HEK293 (cell line): ENCODE measurements around the gene S100A14.
A peak's percentile ranks its signal among the peaks of the same experiment; 100 is the strongest.

Experiments
- CTCF ChIA-PET: fragments of 350-600 bp; formaldehyde crosslinking; extraction: SDS; loops from one replicate; lab custom pipeline; 2021; ENCODE audit warnings: antibody characterized with exemption; lab: Yijun Ruan, JAX
- POLR2A ChIA-PET: fragments of 300-600 bp; formaldehyde crosslinking; extraction: SDS; loops from one replicate; lab custom pipeline; 2020; ENCODE audit warnings: antibody characterized with exemption, inconsistent platforms; lab: Yijun Ruan, JAX
- H3K27ac ChIP-seq: fragments of 200-500 bp; sonication (Bioruptor generic); 2 replicates; pipeline ENCODE4 v1.5.1; 2014; ENCODE audit warnings: low read depth, low read length, control low read depth, inconsistent platforms; ENCODE audit errors: extremely low read depth
- H3K36me3 ChIP-seq, 2 experiments: fragments of 200-500 bp in 1 of 2; sonication (Bioruptor generic) in 1 of 2; 1 replicate in 1 of 2; 2 replicates in 1 of 2; pipeline ENCODE4 v1.5.1; 2014 to 2017; ENCODE audit warnings: inconsistent platforms in 2 of 2, low read length in 2 of 2; ENCODE audit not compliant: control insufficient read depth in 2 of 2, insufficient read depth in 1 of 2
- H3K4me1 ChIP-seq: fragments of 200-500 bp; sonication (Bioruptor generic); 2 replicates; pipeline ENCODE4 v1.5.1; 2014; ENCODE audit warnings: mild to moderate bottlenecking, low read length, inconsistent platforms; ENCODE audit not compliant: control insufficient read depth, insufficient read depth
- H3K4me3 ChIP-seq: 2 replicates; pipeline ENCODE4 v1.5.1; 2011; ENCODE audit warnings: low read depth, mild to moderate bottlenecking, control low read depth, low read length, moderate library complexity
- H3K9me3 ChIP-seq: fragments of 200-500 bp; sonication (Bioruptor generic); 2 replicates; pipeline ENCODE4 v1.5.1; 2014; ENCODE audit warnings: low read depth, low read length, inconsistent platforms; ENCODE audit not compliant: control insufficient read depth, insufficient read depth
- EGR2 ChIP-seq: fragments of 450-650 bp; formaldehyde crosslinking; IDR thresholded peaks from 2 replicates; pipeline ENCODE4 v1.5.1; 2016; ENCODE audit warnings: low read depth, missing biosample characterization, missing genetic modification characterization
- GLIS2 ChIP-seq: fragments of 450-650 bp; formaldehyde crosslinking; IDR thresholded peaks from 2 replicates; pipeline ENCODE4 v1.5.1; 2016; ENCODE audit warnings: missing biosample characterization, missing genetic modification characterization
- HIC1 ChIP-seq: fragments of 450-650 bp; formaldehyde crosslinking; IDR thresholded peaks from 2 replicates; pipeline ENCODE4 v1.5.1; 2016; ENCODE audit warnings: missing biosample characterization, missing genetic modification characterization
- KLF10 ChIP-seq: fragments of 450-650 bp; IDR thresholded peaks from 2 replicates; pipeline ENCODE4 v1.5.1; 2018; ENCODE audit warnings: missing biosample characterization, mild to moderate bottlenecking, missing genetic modification characterization
- KLF17 ChIP-seq: fragments of 450-650 bp; formaldehyde crosslinking; IDR thresholded peaks from 2 replicates; pipeline ENCODE4 v1.5.1; 2016; ENCODE audit warnings: missing biosample characterization, missing genetic modification characterization
- KLF8 ChIP-seq: fragments of 450-650 bp; formaldehyde crosslinking; IDR thresholded peaks from 2 replicates; pipeline ENCODE4 v1.5.1; 2016; ENCODE audit warnings: missing biosample characterization, missing genetic modification characterization
- PATZ1 ChIP-seq: fragments of 450-650 bp; formaldehyde crosslinking; IDR thresholded peaks from 2 replicates; pipeline ENCODE4 v1.5.1; 2016; ENCODE audit warnings: missing biosample characterization, missing genetic modification characterization
- PRDM10 ChIP-seq: fragments of 450-650 bp; formaldehyde crosslinking; IDR thresholded peaks from 2 replicates; pipeline ENCODE4 v1.5.1; 2016; ENCODE audit warnings: missing biosample characterization, missing genetic modification characterization
- SCRT2 ChIP-seq: fragments of 450-650 bp; formaldehyde crosslinking; IDR thresholded peaks from 2 replicates; pipeline ENCODE4 v1.5.1; 2016; ENCODE audit warnings: missing biosample characterization, missing genetic modification characterization
- SP3 ChIP-seq: fragments of 450-650 bp; formaldehyde crosslinking; IDR thresholded peaks from 2 replicates; pipeline ENCODE4 v1.5.1; 2016; ENCODE audit warnings: missing biosample characterization, missing genetic modification characterization
- SP7 ChIP-seq: fragments of 450-650 bp; formaldehyde crosslinking; IDR thresholded peaks from 2 replicates; pipeline ENCODE4 v1.5.1; 2016; ENCODE audit warnings: missing biosample characterization, missing genetic modification characterization
- ZBTB20 ChIP-seq: fragments of 450-650 bp; formaldehyde crosslinking; IDR thresholded peaks from 2 replicates; pipeline ENCODE4 v1.5.1; 2016; ENCODE audit warnings: missing biosample characterization, missing genetic modification characterization
- ZFHX2 ChIP-seq: fragments of 450-650 bp; formaldehyde crosslinking; conservative IDR thresholded peaks from 2 replicates; pipeline ENCODE4 v1.5.1; 2016; ENCODE audit warnings: missing biosample characterization, missing genetic modification characterization
- ZIC2 ChIP-seq: fragments of 450-650 bp; formaldehyde crosslinking; IDR thresholded peaks from 2 replicates; pipeline ENCODE4 v1.5.1; 2016; ENCODE audit warnings: missing biosample characterization, missing genetic modification characterization
- ZNF112 ChIP-seq: fragments of 450-650 bp; formaldehyde crosslinking; IDR thresholded peaks from 2 replicates; pipeline ENCODE4 v1.5.0; 2017; ENCODE audit warnings: missing biosample characterization, missing genetic modification characterization
- ZNF133 ChIP-seq: fragments of 450-650 bp; formaldehyde crosslinking; IDR thresholded peaks from 2 replicates; pipeline ENCODE4 v1.5.1; 2016; ENCODE audit warnings: missing biosample characterization, missing genetic modification characterization
- ZNF184 ChIP-seq: fragments of 450-650 bp; IDR thresholded peaks from 2 replicates; pipeline ENCODE4 v1.5.1; 2018; ENCODE audit warnings: missing biosample characterization, mild to moderate bottlenecking, missing genetic modification characterization
- ZNF366 ChIP-seq: fragments of 450-650 bp; formaldehyde crosslinking; conservative IDR thresholded peaks from 2 replicates; pipeline ENCODE4 v1.5.1; 2016; ENCODE audit warnings: missing biosample characterization, missing genetic modification characterization
- ZNF398 ChIP-seq: fragments of 450-650 bp; formaldehyde crosslinking; IDR thresholded peaks from 2 replicates; pipeline ENCODE4 v1.5.1; 2017; ENCODE audit warnings: missing biosample characterization, missing genetic modification characterization
- ZNF629 ChIP-seq: fragments of 450-650 bp; formaldehyde crosslinking; IDR thresholded peaks from 2 replicates; pipeline ENCODE4 v1.5.1; 2017; ENCODE audit warnings: missing biosample characterization, missing genetic modification characterization
- ZNF701 ChIP-seq: fragments of 450-650 bp; formaldehyde crosslinking; IDR thresholded peaks from 2 replicates; pipeline ENCODE4 v1.5.1; 2016; ENCODE audit warnings: missing biosample characterization, missing genetic modification characterization
- ZSCAN4 ChIP-seq: fragments of 450-650 bp; formaldehyde crosslinking; IDR thresholded peaks from 2 replicates; pipeline ENCODE4 v1.5.1; 2017; ENCODE audit warnings: missing biosample characterization, missing genetic modification characterization

S100A14 gene

GRCh38 chr1:153567621-153568366 is 48.3 kb downstream of the S100A14 start:
- peak overlapping the region; percentile 12; the same call in 1 of the 2 replicates for H3K27ac ChIP-seq
- TF ChIP-seq ZNF112 (tag by site-specific recombination) (no peak), PATZ1 (tag by site-specific recombination) (peak; percentile 13; the same call in 1 of the 2 replicates), ZNF398 (peak; percentile 56; the same call in 1 of the 2 replicates), ZIC2 (tag by site-specific recombination) (peak; percentile 60), SCRT2 (tag by site-specific recombination) (peak; percentile 75; the same call in 1 of the 2 replicates), ZFHX2 (tag by site-specific recombination) (peak; percentile 75), KLF8 (0 out of 2 replicates have a peak, but pooled peaks have one; percentile 55), EGR2 (tag by site-specific recombination) (peak; percentile 62), ZNF701 (no peak), ZNF366 (peak; percentile 16; the same call in 1 of the 2 replicates), HIC1 (tag by site-specific recombination) (peak; percentile 52; the same call in 1 of the 2 replicates), ZNF184 (tag by site-specific recombination) (peak; percentile 43; the same call in 1 of the 2 replicates), ZNF133 (tag by site-specific recombination) (no peak), KLF10 (tag by site-specific recombination) (peak; percentile 38; the same call in 1 of the 2 replicates), PRDM10 (tag by site-specific recombination) (0 out of 2 replicates have a peak, but pooled peaks have one; percentile 28), GLIS2 (no peak; the same call in 1 of the 2 replicates), KLF17 (tag by site-specific recombination) (peak; percentile 69), SP3 (tag by site-specific recombination) (no peak), ZSCAN4 (tag by site-specific recombination) (no peak), ZNF629 (peak; percentile 67), ZBTB20 (tag by site-specific recombination) (peak; percentile 12; the same call in 1 of the 2 replicates), SP7 (tag by site-specific recombination) (peak; percentile 65)
- no peaks in the 10 kb centered on the region for H3K36me3 ChIP-seq
- peaks cover 7% of the 10 kb centered on the region for H3K4me1 ChIP-seq
- H3K4me3 ChIP-seq = no peak overlapping the region
- no peaks in the 10 kb centered on the region for H3K9me3 ChIP-seq
- CTCF ChIA-PET = interaction anchor here (0.6 to 6.3 kb wide), 32 partner anchors 9 to 225 kb away, joined by 3 to 148 read pairs (median 5); partner anchors contain the start of genes CHTOP, S100A1, S100A13 and S100A3
- POLR2A ChIA-PET = interaction anchor here (0.9 to 2.2 kb wide), 15 partner anchors 8 to 66 kb away, joined by 3 to 11 read pairs (median 4); partner anchors contain the start of genes CHTOP, S100A13 and S100A4
